LoVo (cell line): ENCODE results near the gene BCL6.

Experiments
- DNase-seq: peaks from one replicate; pipeline ENCODE4 v3.0.0-alpha.2; 2016; ENCODE audit warnings: low spot score

The BCL6 gene

DNA sequence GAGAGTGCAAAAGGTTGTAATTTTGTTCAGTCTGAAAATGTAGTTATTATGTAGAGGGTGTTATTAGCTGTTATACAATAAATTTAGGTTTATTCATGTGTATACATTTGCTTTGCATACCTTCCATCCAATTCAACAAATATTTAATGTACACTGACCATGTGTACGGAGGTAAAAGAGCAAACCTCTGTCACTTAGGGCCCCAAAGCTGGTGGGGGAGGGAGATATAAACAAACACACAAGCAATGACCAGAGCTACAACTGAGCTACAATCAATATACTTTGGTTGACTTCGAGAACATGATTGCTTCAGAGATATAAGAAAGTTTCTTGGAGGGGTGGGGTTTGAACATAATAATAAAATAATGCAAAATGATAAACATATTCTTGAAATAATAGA, 17.5 kb upstream of the BCL6 start:
- DNase-seq, result no peak

DNA sequence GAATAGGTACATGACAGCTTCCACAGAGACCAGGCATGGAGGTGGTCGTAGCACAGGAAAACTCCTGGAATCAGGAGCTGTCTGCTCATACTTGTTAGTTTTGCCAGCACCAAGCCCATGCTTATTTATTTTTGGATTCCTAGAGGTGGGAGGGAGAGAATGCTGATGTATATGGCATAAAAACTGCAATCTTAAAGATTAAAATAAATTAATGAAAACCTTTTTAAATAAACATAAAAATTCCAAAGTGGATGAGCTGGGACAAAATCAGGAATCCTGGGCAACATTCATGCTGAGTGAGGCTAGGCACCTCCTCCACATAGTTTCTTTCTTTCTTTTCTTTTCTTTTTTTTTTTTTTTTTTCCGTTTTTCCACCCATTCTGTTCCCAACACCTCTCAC, 14.3 kb upstream of the BCL6 start:
- DNase-seq, result no peak

DNA sequence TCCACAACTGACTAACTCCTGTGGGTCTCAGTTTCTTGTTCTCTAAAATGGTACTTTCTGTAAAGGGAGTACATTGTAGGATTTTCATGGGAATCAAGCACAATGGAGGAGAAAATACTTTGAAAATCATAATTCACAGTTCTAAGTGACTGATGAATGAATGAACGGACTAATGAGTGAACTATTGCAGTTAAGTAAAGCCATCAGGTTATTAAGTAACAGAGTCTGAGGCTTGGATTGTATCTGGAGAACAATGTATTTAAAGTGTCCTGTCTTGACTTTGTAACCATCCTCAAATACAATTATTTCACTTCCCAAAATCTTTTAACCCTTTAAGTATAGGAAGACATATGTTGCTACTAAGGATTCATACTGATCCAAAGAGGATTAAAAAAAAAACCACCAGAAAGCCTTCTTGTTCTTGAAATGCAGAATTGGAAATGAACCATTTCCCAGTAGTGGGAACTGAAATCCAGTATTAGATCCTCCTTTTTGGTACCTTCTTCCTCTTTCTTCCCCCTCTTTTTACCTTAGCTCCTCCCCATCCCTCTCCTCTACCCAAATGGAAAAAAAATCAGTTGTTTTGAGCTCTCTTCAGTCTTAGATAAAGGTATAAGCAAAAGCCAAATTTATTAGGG, 13.2 kb upstream of the BCL6 start:
- no peak for DNase-seq

DNA sequence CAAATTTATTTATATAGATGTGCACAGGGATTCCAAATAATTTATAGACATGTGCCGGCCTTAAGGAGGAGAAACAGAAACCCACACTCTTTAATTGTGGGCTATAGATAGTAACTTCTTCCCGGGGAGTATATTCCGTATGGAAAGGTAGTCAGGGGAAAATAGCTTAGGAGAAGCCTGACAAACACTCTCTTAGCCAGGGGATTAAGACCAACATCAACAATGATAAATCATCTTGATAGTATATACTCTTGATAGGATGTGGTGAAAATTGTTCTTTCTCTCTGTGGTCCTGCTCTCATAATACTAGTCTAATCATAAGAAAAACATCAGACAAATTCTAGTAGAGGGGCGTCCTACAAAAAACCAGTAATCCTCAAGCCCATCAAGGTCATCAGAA, 8.2 kb upstream of the BCL6 start:
- no peak for DNase-seq

DNA sequence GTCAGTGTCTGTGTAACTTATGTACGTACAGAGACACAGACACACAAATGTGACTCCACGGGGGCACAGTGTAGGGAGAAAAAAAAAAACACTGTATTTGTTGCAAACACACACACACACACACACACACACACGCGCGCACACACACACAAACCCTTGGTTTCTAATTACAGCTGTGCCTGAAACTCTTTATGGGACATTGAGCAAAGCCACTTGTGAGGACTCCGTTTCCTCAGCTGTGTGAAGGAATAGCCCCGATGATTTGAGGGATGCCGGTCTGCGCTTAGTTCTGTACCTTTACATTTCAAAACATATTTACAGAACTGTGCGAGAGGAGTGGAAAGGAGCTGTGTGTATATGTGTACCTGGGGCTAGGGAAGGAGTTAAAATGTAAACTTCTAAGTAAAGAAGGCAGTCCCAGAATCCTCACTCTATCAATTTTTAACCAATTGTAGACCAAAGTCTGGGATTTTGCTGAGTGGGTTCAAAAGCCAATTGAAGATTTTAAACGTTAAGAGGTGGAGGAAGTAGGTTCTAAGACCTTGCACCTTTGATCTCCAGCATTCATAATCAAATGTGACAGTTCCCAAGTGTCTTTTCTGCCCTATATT, 5.3 kb upstream of the BCL6 start:
- DNase-seq, result peak; percentile 13

DNA sequence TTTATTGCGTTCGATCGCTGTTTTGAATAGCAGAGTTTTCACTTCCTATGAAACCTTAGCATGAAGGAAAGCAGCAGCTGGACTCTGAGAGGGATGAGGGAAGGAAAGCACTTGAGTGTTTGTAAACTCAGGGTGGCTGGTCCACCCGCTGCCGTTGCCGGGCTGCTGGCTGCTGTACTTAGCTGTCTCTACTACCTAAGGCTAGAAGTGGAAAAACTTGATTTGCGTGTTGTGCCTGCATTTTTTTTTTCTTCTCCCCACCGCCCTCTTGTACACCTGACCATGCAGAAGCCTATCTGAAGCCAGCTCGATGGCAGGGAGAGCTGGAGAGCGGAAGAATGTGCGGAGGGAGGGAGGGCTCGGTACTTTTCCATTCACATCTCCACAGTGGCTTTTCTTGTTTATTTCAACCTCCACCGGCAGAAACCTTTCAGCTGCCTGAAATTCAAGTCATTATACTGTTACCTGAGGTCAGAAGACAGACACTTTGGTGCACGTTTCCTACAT, 4.8 kb upstream of the BCL6 start:
- peak; percentile 82 for DNase-seq

DNA sequence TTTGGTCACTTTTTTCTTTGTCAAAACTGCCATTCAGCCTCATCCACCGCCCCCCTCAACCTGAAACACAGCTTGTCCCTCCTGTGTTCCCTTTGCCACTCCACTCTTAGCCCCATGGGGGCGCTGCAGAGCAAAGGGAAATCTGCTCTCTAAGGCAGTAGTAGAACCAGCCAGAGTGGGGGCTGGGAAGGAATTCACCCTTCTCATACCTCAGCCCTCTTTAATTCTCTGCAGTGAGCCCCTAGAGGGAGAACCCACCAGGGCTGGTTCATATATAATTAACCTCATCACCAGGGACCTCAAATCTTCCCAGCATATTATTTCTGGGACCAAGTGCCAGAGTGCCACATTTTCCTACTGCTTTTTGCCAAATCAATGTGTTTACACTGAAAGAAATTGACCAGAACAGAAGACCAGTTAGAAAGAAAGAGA, 2.8 kb upstream of the BCL6 start:
- DNase-seq, result peak; percentile 67

DNA sequence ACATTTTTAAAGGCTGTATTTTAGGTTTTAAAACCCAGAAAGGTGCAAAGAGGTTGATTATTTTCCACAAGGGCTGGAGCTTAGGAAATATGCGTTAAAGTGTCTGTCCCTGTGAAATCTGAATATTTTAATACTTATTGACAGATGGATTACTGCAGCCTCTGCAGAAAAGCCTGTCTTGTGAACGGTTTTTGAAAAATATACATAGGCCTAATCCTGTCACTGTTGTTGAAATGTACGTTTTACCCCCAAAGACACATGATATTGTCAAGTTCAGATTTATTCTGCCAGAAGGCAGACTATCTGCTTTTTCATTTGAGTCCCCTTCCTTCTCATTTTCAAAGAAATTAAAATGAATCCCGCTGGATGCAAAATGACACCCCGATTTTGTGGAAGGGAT, 2.2 kb upstream of the BCL6 start:
- DNase-seq, result no peak

DNA sequence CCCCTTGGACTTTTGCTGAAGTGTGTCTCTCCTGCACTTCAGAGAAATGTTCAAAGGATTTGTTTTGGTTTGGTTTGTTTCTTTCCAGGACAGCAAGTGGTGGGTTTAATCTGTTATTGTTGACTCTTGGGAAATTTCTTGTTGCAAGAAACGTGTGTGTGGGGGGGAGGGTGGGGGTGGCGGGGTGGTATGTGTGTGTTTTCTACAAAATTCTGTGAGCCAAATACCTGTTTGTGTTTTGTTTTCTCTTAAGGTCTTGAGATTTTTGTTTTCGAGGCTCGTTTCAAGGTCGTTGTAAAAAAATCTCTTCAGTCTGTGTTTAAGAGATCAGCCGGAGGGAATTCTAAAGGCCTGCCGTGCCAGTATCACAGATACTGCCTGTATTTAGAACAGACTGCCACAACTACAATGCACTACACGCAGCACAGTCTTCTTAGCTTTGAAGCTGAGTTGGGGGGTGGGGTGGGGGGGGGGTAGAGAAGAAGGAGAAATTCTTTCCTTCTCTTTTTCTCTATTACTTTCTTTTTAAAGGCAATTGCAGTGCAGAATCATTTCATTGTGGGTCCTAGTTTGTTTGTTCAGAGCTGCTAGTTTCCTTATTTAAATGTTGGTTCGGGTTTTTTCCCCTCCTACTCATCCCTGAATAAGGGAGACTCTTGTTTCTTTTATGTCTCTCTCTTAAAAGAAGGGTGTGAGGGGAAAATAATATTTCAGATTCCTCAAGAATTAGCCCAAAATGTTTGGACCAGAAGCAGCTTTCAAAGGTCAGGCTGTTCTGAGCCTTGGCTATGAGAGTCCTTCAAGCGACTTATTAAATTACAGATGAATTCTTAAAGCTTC, 1.4 kb upstream of the BCL6 start:
- DNase-seq, result no peak

DNA sequence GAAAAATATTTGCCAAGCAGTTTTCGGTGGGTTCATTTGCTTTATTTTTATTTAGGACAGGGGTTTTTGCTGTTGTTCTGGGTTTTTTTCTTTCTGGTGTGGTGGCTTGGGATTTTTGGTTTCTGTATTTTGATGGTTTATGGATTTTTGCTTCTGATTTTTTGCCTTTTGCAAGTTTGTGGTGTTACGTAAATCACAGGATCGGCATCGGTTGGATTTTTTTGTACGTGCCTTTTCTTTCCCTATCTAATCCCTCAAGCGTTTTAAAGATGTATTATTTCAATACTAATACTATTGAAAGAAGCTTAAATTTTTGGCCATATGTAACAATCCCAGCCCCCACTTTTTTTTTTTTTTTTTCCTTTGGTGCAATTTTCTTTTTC, 782 bp upstream of the BCL6 start:
- no peak for DNase-seq

DNA sequence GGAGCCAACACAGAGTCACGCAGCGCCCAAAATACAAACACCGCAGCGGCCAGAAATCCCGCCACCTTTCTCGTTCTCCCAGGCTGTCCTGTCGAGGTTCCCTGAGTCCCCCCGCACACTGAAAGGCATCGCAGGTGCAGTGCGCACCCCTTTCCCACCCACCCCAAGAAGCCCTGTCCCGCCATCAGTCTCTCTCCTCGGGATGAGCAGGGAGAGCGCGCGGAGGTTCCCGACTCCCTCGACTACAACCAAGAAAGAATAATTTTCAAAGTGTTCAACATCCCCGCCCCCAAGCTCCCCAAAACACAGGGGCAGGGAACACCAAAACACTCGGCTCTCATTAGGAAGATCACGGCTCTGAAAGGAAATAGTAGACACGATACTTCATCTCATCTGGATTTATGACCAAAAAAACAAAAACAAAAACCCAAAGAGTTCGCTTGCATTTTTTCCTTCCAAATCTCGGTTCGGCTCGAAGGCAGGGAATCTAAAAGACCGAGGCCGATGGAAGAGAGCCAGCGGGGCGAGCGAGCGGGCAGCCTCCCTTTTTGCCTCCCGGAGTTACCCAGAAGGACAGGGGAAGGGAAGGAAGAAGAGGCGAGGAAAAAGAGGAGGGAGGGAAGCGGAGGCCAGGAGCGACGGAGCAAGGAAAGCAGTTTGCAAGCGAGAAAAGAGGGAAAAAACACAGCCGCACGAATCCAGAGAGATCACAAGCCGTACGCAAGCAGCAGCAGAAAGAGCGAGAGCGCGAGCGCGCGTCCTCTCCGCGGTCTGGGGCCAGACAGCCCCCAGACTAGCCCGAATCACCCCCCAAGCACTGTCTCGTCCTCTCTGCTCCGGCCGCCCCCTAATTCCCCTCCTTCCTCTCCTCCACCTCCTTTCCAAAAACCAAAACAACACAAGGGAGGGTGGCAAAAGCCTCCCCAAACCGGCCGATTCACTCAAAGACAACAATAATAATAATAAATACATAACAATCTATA, 808 bp downstream of the BCL6 start:
- peak; percentile 16 for DNase-seq

DNA sequence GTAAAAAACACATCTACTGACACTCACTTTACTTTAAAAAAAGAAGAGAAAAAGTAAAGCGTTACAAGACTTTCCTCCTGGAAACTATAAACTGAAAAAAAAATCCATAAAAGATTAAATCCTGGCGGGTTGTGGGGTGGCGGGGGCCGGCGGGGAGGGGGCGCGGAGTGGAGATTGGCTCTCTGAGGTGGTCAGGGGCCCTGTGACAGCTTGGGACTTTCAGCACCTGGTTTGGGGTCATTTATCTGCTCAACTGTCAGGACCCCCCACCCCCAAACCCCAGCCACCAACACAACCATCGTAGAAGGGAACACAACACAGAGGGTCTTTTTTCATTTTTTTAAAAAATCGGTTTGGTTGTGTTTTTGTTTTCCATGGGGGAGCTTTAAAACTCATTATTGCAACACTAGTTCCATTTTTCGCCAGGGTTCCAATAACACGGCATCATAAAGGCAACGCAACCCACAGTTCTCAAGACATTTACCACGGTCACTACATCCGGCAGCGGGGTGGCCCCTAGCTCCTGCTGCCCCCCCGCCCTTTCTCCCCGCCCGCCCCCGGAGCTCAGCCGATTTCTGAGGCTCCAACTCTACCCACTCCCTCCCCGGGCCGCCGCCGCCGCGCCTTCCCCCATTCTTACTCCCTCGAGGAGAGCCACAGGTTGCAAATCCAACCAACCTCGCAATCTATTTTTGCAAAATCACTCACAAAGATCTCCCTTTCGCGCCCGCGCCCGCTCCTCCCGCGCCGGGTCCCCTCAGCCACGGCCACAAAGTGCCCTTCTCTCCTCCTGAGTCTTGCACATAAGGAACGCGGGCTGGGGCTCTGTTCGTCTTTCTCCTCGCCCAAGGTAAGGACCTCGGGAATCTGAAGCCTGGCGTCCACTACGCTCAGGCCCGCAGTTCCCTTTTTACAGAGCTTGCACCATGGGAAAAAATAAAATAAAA, 1.8 kb downstream of the BCL6 start:
- peak; percentile 21 for DNase-seq

DNA sequence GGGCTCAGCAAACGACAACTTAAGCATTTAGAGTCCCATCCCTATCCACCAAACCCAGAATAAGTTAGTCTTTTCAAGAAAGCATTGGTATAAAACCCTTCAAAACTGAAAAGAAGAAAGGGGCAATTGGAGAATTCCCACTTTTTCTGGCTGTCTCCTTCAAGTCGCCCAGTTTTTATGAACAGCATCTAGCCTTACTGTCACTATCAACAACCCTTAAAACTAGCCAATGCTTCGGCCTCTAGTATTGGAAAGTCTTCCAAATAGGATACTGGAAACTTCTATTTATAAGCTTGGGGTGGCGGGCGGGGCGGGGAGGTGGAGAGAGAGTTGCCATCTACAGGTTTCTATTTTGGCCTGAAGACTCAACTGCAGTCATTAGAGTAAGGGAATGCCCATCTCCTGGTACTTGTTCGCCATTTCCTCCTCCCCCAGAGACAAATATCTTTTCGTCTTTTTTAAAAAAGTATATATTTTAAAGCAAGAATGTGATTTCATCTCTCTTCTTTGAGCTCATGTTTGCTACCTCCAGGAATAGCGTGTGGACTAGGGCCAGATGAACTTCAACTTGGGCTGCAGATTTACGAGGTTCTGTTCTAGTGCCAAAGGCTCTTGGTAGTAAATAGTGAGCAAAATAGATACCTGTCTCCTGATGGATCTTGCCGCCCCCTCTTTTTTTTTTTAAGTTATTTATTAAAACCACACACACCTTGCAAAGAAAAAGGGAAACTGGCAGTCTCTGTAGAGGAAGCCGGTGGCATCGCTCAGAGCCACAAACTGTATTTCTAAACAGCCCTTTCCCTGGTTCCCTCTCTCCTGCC, 2.7 kb downstream of the BCL6 start:
- DNase-seq, result peak; percentile 61

DNA sequence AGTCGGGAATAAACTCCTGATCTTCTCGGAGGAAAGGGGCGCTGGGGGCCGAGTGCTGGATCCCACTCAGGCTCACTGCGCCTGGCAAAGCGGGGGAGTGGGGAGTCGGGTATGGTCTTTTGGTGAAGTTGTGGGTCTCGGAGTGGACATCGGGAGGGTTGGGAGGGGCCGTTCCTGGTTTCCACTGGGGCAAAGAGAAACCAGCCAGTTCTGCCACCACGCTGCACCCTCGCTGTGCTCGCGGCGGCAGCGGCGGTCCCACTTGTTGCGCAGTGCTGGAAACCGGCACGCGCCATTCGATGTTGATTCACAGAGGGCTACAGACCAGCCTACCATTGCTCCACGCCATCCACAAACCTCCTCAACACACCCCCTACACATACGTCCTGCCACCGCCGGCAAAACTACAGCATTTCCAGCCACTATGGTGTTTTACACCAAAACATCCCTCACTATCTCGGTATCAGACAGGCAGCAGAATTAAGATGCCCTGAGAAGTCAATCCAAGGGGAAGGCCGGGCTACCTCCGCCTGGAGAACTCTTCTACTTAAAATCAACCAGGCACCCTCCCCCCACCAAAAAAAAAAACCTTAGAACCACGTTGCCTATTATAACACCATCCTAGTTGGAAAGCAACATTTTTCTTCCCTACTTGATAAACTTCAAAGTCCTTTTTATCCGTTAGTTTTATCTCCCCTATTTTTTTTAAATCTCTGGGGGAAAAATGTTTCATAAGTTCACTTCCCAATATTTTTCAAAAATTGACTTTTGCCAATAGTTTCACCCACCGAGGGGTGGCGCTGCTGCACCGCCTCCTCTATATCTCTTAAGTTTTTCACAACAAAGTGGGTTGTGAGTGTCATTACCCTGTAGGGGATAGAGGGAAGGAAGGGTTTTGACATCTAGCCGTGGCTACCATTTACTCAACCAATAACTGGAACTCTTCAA, 3.6 kb downstream of the BCL6 start:
- peak; percentile 80 for DNase-seq

DNA sequence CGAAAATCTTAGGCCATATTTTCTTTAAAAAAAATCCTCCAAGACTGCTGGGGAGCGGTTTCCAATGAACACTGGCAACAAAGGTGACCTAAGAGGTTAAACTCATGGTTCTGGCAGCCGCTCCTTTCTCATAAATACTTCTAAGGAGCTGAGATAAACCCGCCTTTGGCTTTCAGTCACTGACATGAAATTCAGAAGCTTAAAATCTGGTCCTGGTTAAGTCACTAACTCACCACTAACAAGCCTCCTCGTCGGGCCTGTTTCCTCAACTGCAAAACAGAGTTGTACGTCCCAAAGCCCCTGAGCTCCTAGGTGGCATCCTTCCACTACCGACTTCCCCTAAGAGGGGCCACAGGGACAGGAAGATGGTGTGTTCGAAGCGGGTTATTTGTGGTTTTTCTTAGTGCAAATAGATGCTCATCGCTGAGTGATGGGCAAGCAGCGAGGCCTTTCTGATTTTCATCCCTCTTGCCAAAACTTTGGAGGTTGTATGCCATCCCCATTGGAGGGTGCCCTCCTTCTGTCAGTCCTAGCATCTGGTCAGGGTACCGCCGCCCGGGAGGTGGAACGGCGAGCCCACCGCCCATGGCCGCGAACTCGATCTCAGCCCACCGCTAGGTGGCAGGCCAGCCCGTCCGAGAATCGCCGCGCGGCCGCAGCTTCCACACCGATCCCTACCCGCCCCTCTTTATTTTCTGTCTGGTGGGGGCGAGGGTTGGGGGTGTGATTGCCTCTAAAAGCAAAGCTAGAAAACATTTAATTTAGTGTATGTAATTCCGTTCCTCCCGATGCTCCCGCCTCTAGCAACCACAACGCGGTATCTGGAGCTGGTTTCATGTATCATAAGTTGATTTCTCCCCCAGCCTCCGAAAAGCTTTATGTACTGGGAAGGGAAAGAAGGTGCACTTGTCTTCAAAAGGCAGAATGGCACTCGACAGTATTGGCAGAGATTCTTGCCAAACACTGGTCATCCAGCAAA, 4.6 kb downstream of the BCL6 start:
- DNase-seq, result peak; percentile 64

DNA sequence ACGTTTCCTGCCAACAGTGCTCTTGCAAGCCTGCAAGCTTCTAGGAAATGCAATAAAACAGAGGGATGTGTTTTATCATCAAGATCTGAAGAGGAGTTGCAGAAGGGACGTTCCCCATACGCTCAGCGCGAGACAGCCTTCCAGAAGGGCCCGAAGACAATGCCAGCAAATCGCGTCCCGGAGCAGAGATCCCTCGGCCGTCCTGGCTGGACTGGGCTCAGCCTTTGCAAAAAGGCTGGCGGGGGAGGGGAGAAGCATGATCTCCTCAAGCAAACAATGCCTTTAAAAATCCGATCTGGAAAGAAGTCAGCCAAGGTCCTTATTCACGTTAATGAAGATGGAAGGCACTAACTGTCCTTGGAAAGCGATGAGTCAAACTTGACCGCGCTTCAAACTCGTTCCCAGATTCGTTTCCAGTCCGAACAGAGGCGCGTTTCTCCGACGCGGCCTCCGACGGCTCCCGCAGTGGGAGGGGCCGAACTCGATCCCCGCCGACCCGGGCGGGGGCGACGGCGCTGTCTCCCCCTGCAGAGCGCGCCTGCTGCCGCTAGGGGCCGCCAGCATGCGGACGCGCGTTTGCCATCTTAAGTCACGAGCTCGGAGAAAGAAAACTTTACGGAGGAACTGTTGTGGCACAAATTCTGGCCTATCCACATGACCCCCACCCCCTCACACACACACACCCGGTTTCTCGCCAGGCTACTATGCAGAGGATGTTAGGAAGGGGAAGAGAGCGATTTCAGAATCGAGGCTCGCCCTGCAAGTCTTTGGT, 5.5 kb downstream of the BCL6 start:
- peak; percentile 84 for DNase-seq
